ENCODE data around the gene PRKCA.
"Not testable (repeated sequence)": the region's sequence is repeated elsewhere in the genome, so short reads cannot be mapped to it uniquely, and the experiment has no call there.

PRKCA gene

GRCh38 chr17:66487981-66488468 lies 185.6 kb downstream of the PRKCA start:
- Mint-ChIP-seq H3K4me1 (peaks cover 75% of the 10 kb centered on the region), H3K27me3 (no peaks in the 10 kb centered on the region), H3K36me3 (ENCODE audit: low read depth) (peaks cover 14% of the 10 kb centered on the region), H3K27ac (no peak overlapping the region), H3K9me3 (no peaks in the 10 kb centered on the region), H3K4me3 (no peak overlapping the region)
- DNase-seq, result no peak
- no peak for ATAC-seq

- Mint-ChIP-seq H3K4me3 (no peak overlapping the region), H3K9me3 (no peaks in the 10 kb centered on the region), H3K36me3 (ENCODE audit: low read depth) (peaks cover 15% of the 10 kb centered on the region), H3K4me1 (peaks cover 79% of the 10 kb centered on the region), H3K27ac (no peak overlapping the region), H3K27me3 (no peaks in the 10 kb centered on the region)
- DNase-seq (no peak), ATAC-seq (no peak)
Observed at GRCh38 chr17:66488864-66489263, 186.5 kb downstream of the PRKCA start.

GRCh38 chr17:66489576-66489975 lies 187.2 kb downstream of the PRKCA start:
- not testable (repeated sequence) for H3K27ac Mint-ChIP-seq, DNase-seq, ATAC-seq, H3K9me3 Mint-ChIP-seq, H3K27me3 Mint-ChIP-seq, H3K4me3 Mint-ChIP-seq
- H3K4me1 Mint-ChIP-seq, result peaks cover 82% of the 10 kb centered on the region
- peaks cover 23% of the 10 kb centered on the region for H3K36me3 Mint-ChIP-seq (ENCODE audit: low read depth)

GRCh38 chr17:66491213-66491612 lies 188.8 kb downstream of the PRKCA start:
- peaks cover 84% of the 10 kb centered on the region for H3K4me1 Mint-ChIP-seq
- no peaks in the 10 kb centered on the region for H3K9me3 Mint-ChIP-seq
- no peak overlapping the region for H3K4me3 Mint-ChIP-seq
- H3K27ac Mint-ChIP-seq, result peak overlapping the region; percentile 50
- H3K36me3 Mint-ChIP-seq (ENCODE audit: low read depth), result peaks cover 27% of the 10 kb centered on the region
- ATAC-seq (peak; percentile 72), DNase-seq (peak; percentile 40)
- H3K27me3 Mint-ChIP-seq, result no peaks in the 10 kb centered on the region

- ATAC-seq, result no peak
- Mint-ChIP-seq H3K4me1 (peaks cover 81% of the 10 kb centered on the region), H3K27me3 (no peaks in the 10 kb centered on the region), H3K36me3 (ENCODE audit: low read depth) (peaks cover 27% of the 10 kb centered on the region), H3K9me3 (no peaks in the 10 kb centered on the region), H3K4me3 (no peak overlapping the region), H3K27ac (peak overlapping the region; percentile 50)
- no peak for DNase-seq
Observed at GRCh38 chr17:66491665-66492064, 189.3 kb downstream of the PRKCA start.

- peaks cover 28% of the 10 kb centered on the region for H3K36me3 Mint-ChIP-seq (ENCODE audit: low read depth)
- no peak for DNase-seq
Observed at GRCh38 chr17:66492080-66492479, 189.7 kb downstream of the PRKCA start.

GRCh38 chr17:66492561-66493005 lies 190.2 kb downstream of the PRKCA start:
- Mint-ChIP-seq H3K27ac (peak overlapping the region; percentile 50), H3K36me3 (ENCODE audit: low read depth) (peaks cover 30% of the 10 kb centered on the region), H3K27me3 (no peaks in the 10 kb centered on the region), H3K9me3 (no peaks in the 10 kb centered on the region), H3K4me1 (peaks cover 74% of the 10 kb centered on the region), H3K4me3 (no peak overlapping the region)
- no peak for DNase-seq
- no peak for ATAC-seq

More at GRCh38 chr17:66492080-66492479, 189.7 kb downstream of the PRKCA start:
- Mint-ChIP-seq H3K4me1 (peaks cover 79% of the 10 kb centered on the region), H3K4me3 (no peak overlapping the region), H3K27me3 (no peaks in the 10 kb centered on the region), H3K9me3 (no peaks in the 10 kb centered on the region), H3K27ac (peak overlapping the region; percentile 50)
- ATAC-seq, result no peak

- Mint-ChIP-seq H3K36me3 (ENCODE audit: low read depth) (peaks cover 36% of the 10 kb centered on the region), H3K27me3 (no peaks in the 10 kb centered on the region), H3K4me1 (peaks cover 69% of the 10 kb centered on the region), H3K4me3 (no peak overlapping the region), H3K9me3 (no peaks in the 10 kb centered on the region), H3K27ac (peak overlapping the region; percentile 83)
- DNase-seq (no peak), ATAC-seq (peak; percentile 30)
Observed at GRCh38 chr17:66493283-66494019, 191.0 kb downstream of the PRKCA start.

GRCh38 chr17:66494023-66494803 lies 191.8 kb downstream of the PRKCA start:
- Mint-ChIP-seq H3K36me3 (ENCODE audit: low read depth) (peaks cover 43% of the 10 kb centered on the region), H3K4me1 (peaks cover 68% of the 10 kb centered on the region), H3K27ac (peak overlapping the region; percentile 83), H3K27me3 (no peaks in the 10 kb centered on the region), H3K4me3 (peak overlapping the region; percentile 28), H3K9me3 (no peaks in the 10 kb centered on the region)
- DNase-seq (no peak), ATAC-seq (peak; percentile 95)

- peaks cover 44% of the 10 kb centered on the region for H3K36me3 Mint-ChIP-seq (ENCODE audit: low read depth)
- DNase-seq (no peak), ATAC-seq (no peak)
- no peaks in the 10 kb centered on the region for H3K9me3 Mint-ChIP-seq
- H3K27me3 Mint-ChIP-seq, result no peaks in the 10 kb centered on the region
- H3K4me3 Mint-ChIP-seq, result no peak overlapping the region
- no peak overlapping the region for H3K27ac Mint-ChIP-seq
- H3K4me1 Mint-ChIP-seq, result peaks cover 62% of the 10 kb centered on the region
Observed at GRCh38 chr17:66495035-66495434, 192.6 kb downstream of the PRKCA start.

- H3K9me3 Mint-ChIP-seq, result no peaks in the 10 kb centered on the region
- DNase-seq (no peak), ATAC-seq (no peak)
- H3K27ac Mint-ChIP-seq, result no peak overlapping the region
- peaks cover 46% of the 10 kb centered on the region for H3K36me3 Mint-ChIP-seq (ENCODE audit: low read depth)
- H3K27me3 Mint-ChIP-seq, result no peaks in the 10 kb centered on the region
- peaks cover 49% of the 10 kb centered on the region for H3K4me1 Mint-ChIP-seq
- no peak overlapping the region for H3K4me3 Mint-ChIP-seq
Observed at GRCh38 chr17:66496306-66496705, 193.9 kb downstream of the PRKCA start.

- Mint-ChIP-seq H3K36me3 (ENCODE audit: low read depth) (peaks cover 47% of the 10 kb centered on the region), H3K4me3 (no peak overlapping the region)
Observed at GRCh38 chr17:66498580-66498979, 196.2 kb downstream of the PRKCA start.

GRCh38 chr17:66506641-66507040 lies 204.2 kb downstream of the PRKCA start:
- Mint-ChIP-seq H3K36me3 (ENCODE audit: low read depth) (peaks cover 17% of the 10 kb centered on the region), H3K9me3 (no peaks in the 10 kb centered on the region), H3K4me3 (no peak overlapping the region), H3K4me1 (peaks cover 53% of the 10 kb centered on the region), H3K27ac (peak overlapping the region; percentile 53), H3K27me3 (no peaks in the 10 kb centered on the region)
- ATAC-seq, result no peak
- no peak for DNase-seq

More at GRCh38 chr17:66498580-66498979, 196.2 kb downstream of the PRKCA start:
- ATAC-seq (no peak), DNase-seq (no peak)
- H3K27ac Mint-ChIP-seq, result no peak overlapping the region
- no peaks in the 10 kb centered on the region for H3K9me3 Mint-ChIP-seq
- no peaks in the 10 kb centered on the region for H3K27me3 Mint-ChIP-seq
- peaks cover 30% of the 10 kb centered on the region for H3K4me1 Mint-ChIP-seq

- no peaks in the 10 kb centered on the region for H3K9me3 Mint-ChIP-seq
- H3K4me3 Mint-ChIP-seq, result no peak overlapping the region
- peaks cover 58% of the 10 kb centered on the region for H3K4me1 Mint-ChIP-seq
- H3K36me3 Mint-ChIP-seq (ENCODE audit: low read depth), result peaks cover 19% of the 10 kb centered on the region
- ATAC-seq (no peak), DNase-seq (no peak)
- no peaks in the 10 kb centered on the region for H3K27me3 Mint-ChIP-seq
- peak overlapping the region; percentile 90 for H3K27ac Mint-ChIP-seq
Observed at GRCh38 chr17:66507103-66507923, 204.9 kb downstream of the PRKCA start.
